Neuronal stem cell (in vitro differentiated cells): Measurements from ENCODE around the gene CCM2.
A peak's percentile ranks its signal among the peaks of the same experiment; 100 is the strongest.

Source experiments
- DNase-seq: peaks from one replicate; pipeline ENCODE4 v3.0.0-alpha.2; 2013; ENCODE audit warnings: low spot score
- H2AFZ ChIP-seq: one replicate; pipeline ENCODE4 v1.6.1; 2013; ENCODE audit warnings: mild to moderate bottlenecking, low read length, inconsistent platforms
- H2AK5ac ChIP-seq: 2 replicates; pipeline ENCODE4 v1.6.1; 2013; ENCODE audit warnings: low read depth, mild to moderate bottlenecking, inconsistent platforms, low read length, moderate library complexity, mixed read lengths
- H2BK120ac ChIP-seq: 2 replicates; pipeline ENCODE4 v1.6.1; 2013; ENCODE audit warnings: low read depth, mild to moderate bottlenecking, inconsistent platforms, low read length, moderate library complexity, mixed read lengths
- H2BK12ac ChIP-seq: one replicate; pipeline ENCODE4 v1.6.1; 2013; ENCODE audit warnings: low read length, inconsistent platforms
- H2BK15ac ChIP-seq: 2 replicates; pipeline ENCODE4 v1.6.1; 2013; ENCODE audit warnings: mild to moderate bottlenecking, low read length, inconsistent platforms, mixed read lengths
- H2BK5ac ChIP-seq: one replicate; pipeline ENCODE4 v1.6.1; 2013; ENCODE audit warnings: inconsistent platforms, mild to moderate bottlenecking, low read length, moderate library complexity
- H3K14ac ChIP-seq: one replicate; pipeline ENCODE4 v1.6.1; 2013; ENCODE audit warnings: low read length, inconsistent platforms
- H3K18ac ChIP-seq: 2 replicates; pipeline ENCODE4 v1.6.1; 2013; ENCODE audit warnings: low read length, inconsistent platforms
- H3K23ac ChIP-seq: 2 replicates; pipeline ENCODE4 v1.6.1; 2013; ENCODE audit warnings: low read depth, mild to moderate bottlenecking, mixed read lengths, low read length, inconsistent platforms; ENCODE audit not compliant: poor library complexity
- H3K27ac ChIP-seq: replicated peaks from 3 replicates; pipeline ENCODE4 v1.5.1; 2013; ENCODE audit warnings: low read length, inconsistent platforms
- H3K27me3 ChIP-seq, 3 experiments: 2 replicates each; pipeline ENCODE4 v1.6.1; 2013; ENCODE audit warnings: low read length in 3 of 3, mild to moderate bottlenecking in 2 of 3, inconsistent platforms in 1 of 3, low read depth in 1 of 3, mixed read lengths in 1 of 3, moderate library complexity in 1 of 3; ENCODE audit not compliant: control insufficient read depth in 3 of 3, insufficient read depth in 3 of 3
- H3K36me3 ChIP-seq, 2 donors: replicated peaks in 1 of 2; 2 replicates each; pipeline ENCODE4 v1.6.1; 2013; ENCODE audit warnings: low read length in 2 of 2; ENCODE audit not compliant: control insufficient read depth in 2 of 2, insufficient read depth in 2 of 2
- H3K4ac ChIP-seq: 2 replicates; pipeline ENCODE4 v1.6.1; 2013; ENCODE audit warnings: inconsistent platforms, mild to moderate bottlenecking, low read length, moderate library complexity
- H3K4me1 ChIP-seq, 2 donors: 1 replicate in 1 of 2; 2 replicates in 1 of 2; pipeline ENCODE4 v1.6.1; 2013; ENCODE audit warnings: low read length in 2 of 2, low read depth in 1 of 2; ENCODE audit not compliant: control insufficient read depth in 2 of 2, insufficient read depth in 1 of 2
- H3K4me2 ChIP-seq: one replicate; pipeline ENCODE4 v1.6.1; 2013; ENCODE audit warnings: mild to moderate bottlenecking, low read length, inconsistent platforms; ENCODE audit not compliant: insufficient read depth, poor library complexity, severe bottlenecking
- H3K4me3 ChIP-seq, 2 donors: 2 replicates each; pipeline ENCODE4 v1.5.1; 2013; ENCODE audit warnings: low read length in 2 of 2, mild to moderate bottlenecking in 2 of 2, inconsistent platforms in 1 of 2, moderate library complexity in 1 of 2
- H3K79me1 ChIP-seq: one replicate; pipeline ENCODE4 v1.6.1; 2013; ENCODE audit warnings: low read depth, mild to moderate bottlenecking, inconsistent platforms, low read length, moderate library complexity
- H3K9ac ChIP-seq: one replicate; pipeline ENCODE4 v1.6.1; 2013; ENCODE audit warnings: mild to moderate bottlenecking, low read depth, low read length, inconsistent platforms; ENCODE audit not compliant: poor library complexity
- H3K9me3 ChIP-seq, 2 donors: replicated peaks in 1 of 2; 2 replicates each; pipeline versions ENCODE3 to v1.6.1; 2013; ENCODE audit warnings: low read length in 2 of 2, mild to moderate bottlenecking in 2 of 2, inconsistent platforms in 1 of 2, low read depth in 1 of 2, mixed read lengths in 1 of 2, moderate library complexity in 1 of 2; ENCODE audit not compliant: control insufficient read depth in 2 of 2, insufficient read depth in 1 of 2
- H4K8ac ChIP-seq: one replicate; pipeline ENCODE4 v1.6.1; 2013; ENCODE audit warnings: low read depth, mild to moderate bottlenecking, inconsistent platforms, low read length, moderate library complexity
- H4K91ac ChIP-seq: one replicate; pipeline ENCODE4 v1.6.1; 2013; ENCODE audit warnings: low read length, low read depth, mild to moderate bottlenecking, inconsistent platforms; ENCODE audit not compliant: poor library complexity
- WGBS, 2 donors: extraction: QIAGEN DNeasy Blood & Tissue Kit; methylation state at CpG; one replicate each; pipeline ENCODE4 v1.1.7; 2013; ENCODE audit warnings: missing lambda C conversion rate in 2 of 2, mixed read lengths in 1 of 2; ENCODE audit not compliant: insufficient read length in 2 of 2, insufficient replicate concordance in 1 of 2; ENCODE audit errors: extremely low coverage in 2 of 2; 5-methylcytosine and 5-hydroxymethylcytosine counted together

The CCM2 gene

DNA sequence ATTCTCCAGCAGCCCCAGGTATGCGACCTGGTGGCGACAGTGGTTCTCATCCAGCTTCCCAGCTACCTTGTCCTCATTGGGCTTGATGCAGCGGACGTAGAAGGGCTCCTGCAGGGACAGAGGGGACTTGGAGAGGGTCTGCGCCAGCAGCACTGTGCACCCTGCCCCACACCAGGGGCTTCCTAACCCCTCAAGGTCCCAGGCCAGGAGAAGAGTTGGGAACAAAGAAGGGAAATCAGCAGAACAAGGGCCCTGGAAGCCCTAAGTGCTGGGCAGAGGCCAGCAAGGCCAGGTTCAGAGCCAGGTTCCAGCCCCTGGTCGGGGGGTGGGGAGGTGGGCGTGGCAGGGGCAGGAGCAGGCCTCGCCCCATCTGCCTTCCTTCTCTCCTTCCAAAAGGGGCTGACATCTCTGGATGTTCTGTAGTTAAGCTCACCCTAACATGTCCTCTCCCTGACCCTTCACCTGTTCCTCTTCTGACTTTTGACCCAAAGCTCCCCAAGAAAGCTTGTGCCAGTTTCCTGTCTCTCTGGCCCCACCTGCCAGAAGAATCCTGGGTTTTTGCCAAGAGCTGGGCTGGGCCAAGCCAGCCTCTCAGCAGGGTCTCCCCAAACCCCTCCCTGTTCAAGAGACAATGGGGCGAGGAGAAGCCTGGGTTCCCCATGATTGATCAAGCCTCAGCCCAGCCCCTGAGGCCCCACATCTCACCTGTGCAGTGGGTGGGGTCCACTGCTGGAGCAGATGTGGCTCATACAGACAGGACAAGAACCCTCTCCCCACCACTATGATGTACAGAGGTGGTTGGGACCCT is 33.1 kb upstream of the CCM2 start:
- no peak overlapping the region for H3K14ac ChIP-seq
- H2AFZ ChIP-seq = no peak overlapping the region
- no peak overlapping the region for H3K4ac ChIP-seq
- H2BK12ac ChIP-seq = no peak overlapping the region
- H3K79me1 ChIP-seq = peaks cover 3% of the 10 kb centered on the region
- peak overlapping the region; percentile 48 for H4K8ac ChIP-seq
- H3K9me3 ChIP-seq = no peaks in the 10 kb centered on the region
- H3K23ac ChIP-seq = peak overlapping the region; percentile 37
- no peak overlapping the region for H3K9ac ChIP-seq
- H3K36me3 ChIP-seq = no peaks in the 10 kb centered on the region
- no peak overlapping the region for H3K4me3 ChIP-seq
- no peak overlapping the region for H2BK120ac ChIP-seq
- H3K27me3 ChIP-seq = peaks cover 0 to 31% (median 10%) of the 10 kb centered on the region in 3 experiments
- no peak overlapping the region for H4K91ac ChIP-seq
- peaks cover under 1 to 2% of the 10 kb centered on the region in 2 donors for H3K4me1 ChIP-seq
- no peak overlapping the region for H2BK5ac ChIP-seq
- no CpG with 5 or more reads among the region's 9 CpGs for WGBS, 2 donors
- no peak for DNase-seq
- H3K27ac ChIP-seq = no peak overlapping the region
- H3K18ac ChIP-seq = no peak overlapping the region
- no peak overlapping the region for H3K4me2 ChIP-seq
- H2BK15ac ChIP-seq = no peak overlapping the region
- H2AK5ac ChIP-seq = peak overlapping the region; percentile 91

- no peak overlapping the region for H4K91ac ChIP-seq
- H3K4me3 ChIP-seq = no peak overlapping the region
- H3K9ac ChIP-seq = no peak overlapping the region
- H2BK5ac ChIP-seq = peak overlapping the region; percentile 66
- H4K8ac ChIP-seq = peak overlapping the region; percentile 48
- WGBS, 2 donors = no CpG with 5 or more reads among the region's 18 CpGs
- H3K4me1 ChIP-seq = peaks cover 0 to 4% of the 10 kb centered on the region in 2 donors
- no peak overlapping the region for H3K4me2 ChIP-seq
- no peak overlapping the region for H3K14ac ChIP-seq
- H2BK15ac ChIP-seq = peak overlapping the region; percentile 9
- peak overlapping the region; percentile 68 for H2AFZ ChIP-seq
- no peaks in the 10 kb centered on the region for H3K9me3 ChIP-seq
- no peaks in the 10 kb centered on the region for H3K36me3 ChIP-seq
- peak overlapping the region; percentile 91 for H2AK5ac ChIP-seq
- no peak overlapping the region for H3K23ac ChIP-seq
- peak overlapping the region; percentile 2 for H2BK12ac ChIP-seq
- H3K4ac ChIP-seq = no peak overlapping the region
- peaks cover 3% of the 10 kb centered on the region for H3K79me1 ChIP-seq
- peak overlapping the region; percentile 19 for H3K18ac ChIP-seq
- H3K27me3 ChIP-seq = peaks cover 0 to 22% (median 1%) of the 10 kb centered on the region in 3 experiments
- no peak overlapping the region for H3K27ac ChIP-seq
- no peak overlapping the region for H2BK120ac ChIP-seq
- DNase-seq = no peak
Measured at GRCh38 chr7:44967571-44968446, 32.2 kb upstream of the CCM2 start.

GRCh38 chr7:44969049-44969700 is 30.8 kb upstream of the CCM2 start:
- Histone ChIP-seq H3K4me1 (peaks cover 0 to 4% of the 10 kb centered on the region in 2 donors), H3K79me1 (peaks cover 3% of the 10 kb centered on the region), H2BK5ac (peak overlapping the region; percentile 71), H3K23ac (peak overlapping the region; percentile 60), H3K9me3 (no peaks in the 10 kb centered on the region), H4K8ac (no peak overlapping the region), H3K9ac (no peak overlapping the region), H4K91ac (no peak overlapping the region), H3K36me3 (no peaks in the 10 kb centered on the region), H3K4me3 (no peak overlapping the region), H2BK15ac (no peak overlapping the region), H2AK5ac (peak overlapping the region; percentile 32), H2AFZ (no peak overlapping the region), H3K4ac (no peak overlapping the region), H3K27ac (no peak overlapping the region), H3K18ac (no peak overlapping the region), H3K27me3 (peaks cover 0 to 16% (median 0%) of the 10 kb centered on the region in 3 experiments), H3K4me2 (no peak overlapping the region), H2BK12ac (no peak overlapping the region), H2BK120ac (no peak overlapping the region), H3K14ac (peak overlapping the region; percentile 31)
- no CpG with 5 or more reads among the region's 11 CpGs for WGBS, 2 donors
- no peak for DNase-seq
